NCI-H1436 (cell line): ENCODE data around the gene ZFAND2B.

Experiments
- DNase-seq: peaks from one replicate; lab custom pipeline; 2025; lab: John Stamatoyannopoulos, UW

ZFAND2B gene

DNA sequence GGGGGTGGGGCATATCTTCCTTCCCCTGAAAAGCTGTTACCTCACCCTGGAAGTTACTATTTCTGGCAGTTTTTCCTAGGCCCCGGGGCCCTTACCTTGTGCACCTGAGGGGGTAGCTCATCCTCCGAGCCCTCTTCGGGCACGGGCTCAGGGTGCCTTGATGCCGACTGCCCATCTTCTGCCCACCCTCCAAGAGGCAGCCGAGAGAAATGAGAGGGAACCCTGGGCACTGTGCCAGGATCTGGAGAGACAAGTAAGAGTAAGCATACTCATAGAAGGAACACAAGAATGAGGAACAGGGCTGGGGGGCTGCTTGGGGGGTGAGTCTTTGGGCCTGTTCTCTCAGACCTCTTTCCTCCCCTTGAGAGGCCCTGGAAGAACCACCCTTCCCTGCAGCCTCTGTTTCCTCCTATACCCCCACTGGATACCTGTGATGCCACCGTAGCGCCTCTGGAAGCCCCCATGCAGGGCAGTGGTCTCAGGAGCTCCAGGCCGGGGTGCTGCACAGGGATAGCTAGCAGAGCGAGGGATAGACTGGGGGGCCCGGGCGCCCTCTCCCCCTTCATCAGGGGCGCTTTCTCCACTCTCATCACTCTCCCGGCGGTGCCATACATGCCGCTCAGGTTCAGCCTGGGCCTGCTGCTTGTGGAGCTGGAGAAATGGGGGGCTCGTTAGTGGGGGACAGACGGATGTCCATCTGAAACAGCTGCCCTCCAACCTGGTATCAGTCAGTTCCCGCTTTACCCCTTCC lies 14.2 kb downstream of the ZFAND2B start:
- DNase-seq, result no peak

DNA sequence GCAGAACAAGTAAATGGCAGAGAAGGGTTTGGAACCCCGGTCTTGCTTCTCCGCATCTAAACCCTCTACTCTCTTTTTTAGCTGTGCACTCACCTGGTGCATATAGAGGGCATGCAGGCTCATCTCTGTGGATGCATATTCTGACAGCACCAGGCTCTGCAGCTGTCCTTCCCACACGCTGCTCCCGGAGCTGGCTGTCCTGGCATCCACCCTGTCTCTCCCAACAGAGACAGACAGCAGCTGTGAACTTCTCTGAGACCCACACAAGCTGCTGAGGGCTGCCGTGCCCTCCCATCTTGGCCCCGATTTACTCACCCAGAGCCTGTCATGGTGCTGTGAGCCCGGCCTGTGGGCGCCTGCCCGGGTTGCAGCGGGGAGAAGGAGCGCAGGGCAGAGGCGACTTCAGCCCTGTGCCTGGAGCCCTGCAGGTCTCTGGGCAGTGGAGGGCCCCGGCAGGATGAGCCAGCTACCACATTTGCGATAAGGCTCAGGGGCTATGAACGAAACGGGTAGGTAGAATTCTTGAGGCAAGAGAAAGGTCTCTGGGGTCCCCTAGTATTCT lies 15.5 kb downstream of the ZFAND2B start:
- DNase-seq, result no peak

GRCh38 chr2:219223831-219224610 lies 17.4 kb downstream of the ZFAND2B start:
- no peak for DNase-seq

DNA sequence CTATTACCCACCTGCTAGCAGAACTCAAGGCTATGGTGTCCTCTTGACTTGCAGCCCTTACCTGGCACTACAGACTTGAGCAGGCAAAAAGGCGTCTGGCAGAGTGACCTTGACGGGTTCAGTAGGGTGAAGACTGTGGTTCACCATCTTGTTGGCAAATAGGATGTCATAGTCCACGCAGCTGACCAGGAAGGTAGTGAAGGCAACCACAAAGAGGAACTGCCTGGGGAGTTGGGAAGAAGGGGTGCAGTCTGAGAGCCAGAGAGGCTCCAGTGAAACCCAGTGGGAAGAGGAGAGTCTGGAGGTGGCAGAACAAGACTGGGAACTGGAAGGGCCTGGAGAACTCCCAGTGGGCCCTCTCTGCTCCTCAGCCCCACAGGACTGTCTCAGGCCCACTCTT lies 18.8 kb downstream of the ZFAND2B start:
- DNase-seq, result no peak

DNA sequence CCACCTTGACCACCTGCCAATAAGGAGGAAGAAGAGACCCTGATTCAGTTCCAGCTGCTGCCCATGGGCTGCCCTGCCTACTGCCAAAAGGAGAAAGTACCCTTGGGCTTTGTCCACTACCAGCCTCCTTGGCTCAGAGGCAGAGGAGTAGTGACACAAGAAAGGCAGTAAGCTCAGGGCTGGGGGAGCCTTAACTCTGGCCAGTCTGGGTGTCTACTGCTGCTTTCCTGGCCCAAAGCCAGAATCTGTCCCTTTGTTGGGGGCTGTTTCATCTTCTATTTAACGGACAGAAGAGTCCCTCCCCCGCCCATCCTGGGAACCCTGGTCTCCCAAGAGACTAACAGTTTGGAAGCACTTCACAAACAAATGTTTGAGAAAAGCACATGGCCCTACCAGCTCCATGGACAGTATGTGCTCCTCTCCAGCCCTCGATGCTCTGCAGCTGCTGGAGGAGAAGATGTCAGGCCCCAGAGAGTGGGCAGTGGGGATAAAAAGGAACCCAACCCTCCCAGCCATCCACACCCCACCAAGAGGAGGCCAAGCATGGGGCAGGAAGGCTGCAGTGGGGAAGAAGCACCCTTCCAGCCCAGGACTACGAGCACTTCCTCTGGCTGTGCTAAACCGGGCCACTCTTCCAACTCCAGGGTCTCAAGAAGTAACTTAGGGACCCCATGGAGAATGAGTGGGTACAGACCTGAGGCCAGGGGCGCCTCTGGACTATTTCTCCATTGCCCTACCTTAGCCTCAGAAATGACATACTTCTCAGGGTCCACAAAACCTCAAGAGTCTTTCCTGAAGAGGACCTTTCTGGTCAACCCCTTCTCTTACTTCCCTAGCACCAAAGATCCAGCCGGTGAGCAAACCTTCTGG lies 21.7 kb downstream of the ZFAND2B start:
- DNase-seq, result no peak

- DNase-seq, result no peak
Observed at GRCh38 chr2:219228911-219229304, 22.3 kb downstream of the ZFAND2B start.

DNA sequence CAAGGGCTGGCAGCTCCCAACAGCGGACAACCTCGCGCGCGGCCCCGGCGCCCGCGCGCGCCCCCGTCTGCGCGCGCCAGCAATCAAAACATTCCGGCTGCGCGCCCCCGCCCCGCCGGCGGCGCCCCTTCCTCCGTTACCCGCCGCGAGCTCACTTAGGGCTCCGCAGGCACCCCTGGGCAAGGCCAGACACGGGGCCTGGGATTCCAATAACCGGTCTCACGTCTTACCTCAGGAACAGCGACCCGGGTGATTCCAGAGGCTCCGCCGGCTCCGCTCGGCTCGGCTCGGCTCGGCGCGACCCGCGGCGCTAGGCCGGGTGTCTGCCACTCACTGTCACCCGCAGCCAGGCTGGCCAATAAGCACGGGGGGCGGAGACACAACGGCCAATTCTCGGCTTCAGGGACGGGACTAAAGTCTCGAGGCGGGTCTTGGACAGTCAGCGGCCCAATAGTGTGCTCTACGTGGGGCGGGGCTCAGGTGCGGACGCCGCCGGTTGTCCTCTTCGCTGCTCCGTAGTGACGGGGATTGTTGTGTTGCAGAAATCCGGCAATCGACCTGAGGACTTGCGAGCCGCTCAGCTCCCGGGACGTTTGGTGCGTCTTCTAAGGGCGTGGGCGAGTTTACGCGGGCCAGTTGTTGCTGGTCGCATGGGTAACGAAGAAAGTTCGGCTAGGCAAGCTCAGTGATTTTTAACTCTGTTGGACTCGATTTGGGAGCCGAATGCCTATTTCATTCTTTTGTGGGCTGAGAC lies 22.9 kb downstream of the ZFAND2B start, which contains the start of the genes ANKZF1 and ATG9A:
Gene ANKZF1 (plus strand): TSS at position 502 of the 754 bp plus-strand sequence. CDS start 452 bp downstream, outside the sequence.
Gene ATG9A (minus strand): TSS at position 332 of the 754 bp plus-strand sequence. CDS start 1,612 bp downstream, outside the sequence.
- DNase-seq, result peak; percentile 97

GRCh38 chr2:219230059-219230540 lies 23.5 kb downstream of the ZFAND2B start:
- no peak for DNase-seq

DNA sequence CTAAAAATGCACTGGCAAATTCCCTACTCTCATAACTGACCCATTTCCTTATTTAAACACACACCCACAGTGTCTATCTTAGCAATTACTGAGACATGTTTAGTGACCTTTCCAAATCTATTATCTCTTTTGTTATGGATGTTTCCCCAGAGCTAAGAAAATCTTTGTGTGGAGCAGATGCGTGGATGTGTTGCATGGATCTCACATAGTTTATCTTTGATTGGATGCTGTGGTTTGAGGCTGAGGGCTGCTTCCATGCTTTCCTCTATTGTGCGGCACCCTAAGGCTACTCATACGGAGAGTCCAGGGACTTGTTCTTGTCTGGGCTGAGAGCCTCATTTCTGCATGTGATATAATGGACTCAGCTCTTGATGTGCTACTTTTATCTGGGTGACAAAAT lies 27.7 kb downstream of the ZFAND2B start:
- DNase-seq, result no peak

DNA sequence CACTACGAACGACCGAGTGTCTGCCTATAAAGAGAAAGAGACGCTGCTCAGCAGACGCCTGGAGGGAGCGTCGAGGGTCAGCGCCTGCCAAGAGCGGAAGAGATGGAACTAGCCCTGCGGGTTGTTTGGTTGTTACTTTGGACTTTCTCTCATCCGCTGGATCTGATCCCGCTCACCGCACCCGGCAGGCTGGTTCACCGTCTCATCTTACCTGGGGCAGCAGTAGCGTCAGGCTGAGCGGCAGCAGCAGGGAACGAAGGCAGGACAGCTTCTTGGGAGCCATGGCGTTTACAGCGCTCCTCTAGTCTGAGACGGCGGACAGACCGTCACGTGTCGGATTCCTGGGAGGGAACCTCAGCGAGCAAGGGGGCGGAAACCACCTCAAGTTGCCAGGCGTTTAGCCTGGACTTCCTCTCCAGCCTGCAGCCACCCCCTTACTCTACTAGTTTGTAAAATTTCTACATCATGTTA lies 36.7 kb downstream of the ZFAND2B start:
- DNase-seq, result no peak

DNA sequence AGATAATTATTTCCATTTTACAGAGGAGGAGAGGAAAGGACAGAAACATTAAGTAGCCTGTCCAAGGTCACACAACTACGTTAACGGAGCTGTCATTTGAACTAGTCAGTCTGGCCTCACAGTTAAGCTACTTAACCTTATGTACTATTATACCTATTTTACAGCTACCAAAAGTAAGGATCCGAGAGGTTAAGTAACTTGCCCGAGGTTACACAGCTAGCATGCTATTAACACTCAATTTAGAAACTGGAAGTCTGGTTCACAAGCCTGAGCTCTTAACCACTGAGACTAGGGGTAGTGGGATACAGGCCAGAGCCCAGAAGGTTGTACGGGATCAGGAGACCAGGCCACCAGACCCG lies 38.2 kb downstream of the ZFAND2B start:
- DNase-seq, result no peak

GRCh38 chr2:219245148-219245898 lies 38.7 kb downstream of the ZFAND2B start, which contains the start of the genes GLB1L and STK16:
TSS of gene GLB1L (minus strand) at chr2:219245444. CDS start at chr2:219243573, 1,871 bp downstream.
TSS of gene STK16 (plus strand) at chr2:219245479. CDS start at chr2:219246000, 521 bp downstream.
- peak; percentile 73 for DNase-seq

- DNase-seq, result no peak
Observed at GRCh38 chr2:219245899-219246230, 39.3 kb downstream of the ZFAND2B start.

DNA sequence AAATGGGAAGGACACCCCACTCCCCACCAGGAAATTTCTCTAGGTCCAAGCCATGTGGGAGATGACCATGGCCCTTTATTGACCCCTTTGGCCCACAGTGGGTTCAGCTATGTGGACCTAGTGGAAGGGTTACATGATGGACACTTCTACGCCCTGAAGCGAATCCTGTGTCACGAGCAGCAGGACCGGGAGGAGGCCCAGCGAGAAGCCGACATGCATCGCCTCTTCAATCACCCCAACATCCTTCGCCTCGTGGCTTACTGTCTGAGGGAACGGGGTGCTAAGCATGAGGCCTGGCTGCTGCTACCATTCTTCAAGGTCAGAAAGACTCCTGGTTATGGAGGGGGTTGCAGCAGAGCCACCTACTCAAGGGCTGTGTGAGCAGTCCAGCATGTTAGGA lies 40.0 kb downstream of the ZFAND2B start:
- no peak for DNase-seq

DNA sequence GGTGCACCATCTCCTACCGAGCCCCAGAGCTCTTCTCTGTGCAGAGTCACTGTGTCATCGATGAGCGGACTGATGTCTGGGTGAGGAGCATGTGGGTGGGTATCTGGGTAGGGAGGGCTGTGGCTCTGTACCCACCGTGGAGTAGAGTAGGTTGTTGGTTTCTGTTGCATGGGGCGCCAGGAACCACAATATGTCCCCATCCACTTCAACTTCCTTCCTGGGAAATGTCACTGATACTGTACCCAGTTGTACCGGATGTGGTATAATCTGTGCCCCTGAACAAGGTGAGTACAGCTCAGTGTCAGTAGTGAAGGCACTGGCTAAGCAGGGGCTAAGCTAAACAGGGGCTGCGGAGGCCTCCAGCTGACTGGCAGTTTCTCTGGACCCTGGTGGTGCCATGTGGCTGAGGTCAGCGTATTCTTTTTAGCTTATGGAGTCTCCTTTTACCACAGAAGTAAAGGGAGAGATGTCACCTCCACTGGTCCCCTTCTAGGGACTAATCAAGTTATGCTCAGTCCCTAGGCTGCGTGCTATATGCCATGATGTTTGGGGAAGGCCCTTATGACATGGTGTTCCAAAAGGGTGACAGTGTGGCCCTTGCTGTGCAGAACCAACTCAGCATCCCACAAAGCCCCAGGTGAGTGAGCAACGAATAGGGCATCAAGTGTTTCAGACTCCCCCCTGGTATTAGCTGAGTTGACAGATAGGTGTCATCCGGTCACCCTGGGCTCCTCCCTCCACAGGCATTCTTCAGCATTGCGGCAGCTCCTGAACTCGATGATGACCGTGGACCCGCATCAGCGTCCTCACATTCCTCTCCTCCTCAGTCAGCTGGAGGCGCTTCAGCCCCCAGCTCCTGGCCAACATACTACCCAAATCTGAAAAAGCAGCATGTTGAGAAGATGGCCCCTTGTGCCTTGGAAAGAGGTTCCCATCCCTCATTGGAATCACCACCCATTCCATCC lies 41.4 kb downstream of the ZFAND2B start:
- DNase-seq, result no peak

GRCh38 chr2:219248845-219249202 lies 42.2 kb downstream of the ZFAND2B start:
- DNase-seq, result no peak

DNA sequence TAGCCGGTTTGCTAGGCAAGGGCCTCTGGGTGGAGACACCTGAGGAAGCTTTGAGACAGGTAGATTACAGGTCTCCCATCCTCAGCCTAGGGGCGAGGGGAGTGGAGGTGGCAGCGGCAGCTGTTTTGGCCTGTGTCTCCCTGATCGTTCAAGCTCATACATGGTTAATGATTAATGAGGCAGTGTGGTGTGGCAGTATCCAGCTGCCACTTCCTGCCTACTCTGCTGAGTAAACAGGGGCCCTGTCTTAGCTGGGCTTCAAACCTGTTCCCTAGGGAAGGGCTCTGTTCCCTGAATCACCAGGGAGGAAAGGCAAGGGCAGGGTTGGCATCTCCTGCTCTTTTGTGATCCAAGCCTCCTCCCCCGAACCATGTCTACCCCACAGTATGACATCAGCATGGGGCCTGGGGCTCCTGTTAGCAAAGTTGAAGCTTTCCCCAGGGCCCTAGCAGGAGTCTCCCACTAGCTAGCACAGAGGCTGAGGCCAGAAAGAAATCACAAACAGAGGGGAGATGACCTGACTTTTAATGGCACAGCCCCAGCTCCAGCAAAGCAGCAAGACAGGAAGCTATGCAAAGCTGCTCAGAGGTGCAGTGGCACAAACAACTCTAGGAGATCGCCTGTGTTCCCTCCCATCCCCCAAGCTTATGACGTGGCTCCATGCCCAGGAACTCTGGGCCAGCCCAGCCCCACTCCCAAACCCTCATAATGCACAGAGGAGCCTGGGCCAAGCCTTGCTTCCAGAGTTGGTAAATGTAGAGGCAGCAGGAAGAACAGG lies 42.8 kb downstream of the ZFAND2B start:
- peak; percentile 17 for DNase-seq
